ENCODE data around the gene NUP107.
"Not testable (repeated sequence)": the region's sequence is repeated elsewhere in the genome, so short reads cannot be mapped to it uniquely, and the experiment has no call there.

Gene NUP107

DNA sequence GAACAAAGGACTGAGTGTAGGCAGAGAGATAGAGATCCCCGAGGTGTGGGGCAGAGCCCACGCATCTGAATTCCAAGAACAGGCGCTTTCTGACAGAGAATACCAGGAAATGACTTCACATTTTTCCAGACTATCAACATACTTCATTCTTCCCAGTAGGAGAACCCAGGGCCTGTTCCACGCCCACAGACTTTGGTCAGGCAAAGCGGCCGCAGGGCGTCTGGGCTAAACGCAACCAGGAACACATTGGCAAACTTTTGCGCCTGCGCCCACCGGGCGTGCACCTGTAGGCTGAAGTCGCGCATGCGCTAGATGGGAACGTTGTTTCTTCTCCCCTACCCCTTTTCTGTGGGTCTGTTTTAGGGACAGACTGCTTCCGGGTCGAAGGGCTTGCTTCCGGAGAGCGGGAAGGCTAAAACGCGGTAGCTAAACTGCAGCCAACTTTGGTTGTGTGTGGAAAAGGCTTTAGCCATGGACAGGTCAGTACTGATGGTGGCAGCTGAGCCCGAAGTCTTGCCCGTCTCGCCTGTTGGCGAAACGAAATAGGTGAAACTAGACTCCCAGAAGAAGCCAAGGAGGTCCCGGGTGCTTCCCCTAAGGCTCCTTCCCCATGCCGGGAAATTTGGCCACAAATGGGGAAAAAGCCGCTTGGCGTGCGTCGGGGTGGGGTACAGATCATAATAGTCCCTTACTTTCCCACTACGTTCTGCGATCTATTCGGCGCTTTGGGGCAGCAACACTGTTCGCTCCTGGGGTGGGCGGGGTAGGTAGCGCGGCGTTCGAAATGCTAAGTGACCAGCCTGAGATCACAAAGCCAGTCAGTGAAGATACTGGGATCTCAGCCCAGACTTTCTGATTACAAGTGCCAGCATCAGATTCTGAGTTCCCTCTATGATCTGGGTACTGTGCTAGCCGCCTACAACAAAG is at the start of gene NUP107:
TSS of gene NUP107 (plus strand) at position 384 of the 927 bp plus-strand sequence. CDS start at position 472, 88 bp downstream.
- peak; percentile 98 for DNase-seq

DNA sequence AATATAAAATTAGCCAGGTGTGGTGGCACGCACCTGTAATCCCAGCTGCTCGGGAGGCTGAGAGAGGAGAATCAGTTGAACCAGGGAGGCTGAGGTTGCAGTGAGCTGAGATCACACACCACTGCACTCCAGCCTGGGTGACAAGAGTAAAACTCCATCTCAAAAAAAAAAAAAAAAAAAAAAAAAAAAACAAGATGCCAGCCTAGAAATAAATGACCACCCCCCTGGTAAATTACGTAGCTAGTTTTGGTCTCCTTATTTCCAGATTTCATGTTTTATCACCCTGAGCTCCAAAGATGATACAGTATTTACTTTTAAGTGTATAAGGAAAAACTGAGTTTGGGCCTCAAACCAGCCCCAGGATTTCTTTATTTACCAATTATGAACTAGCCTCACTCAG is 49.3 kb upstream of the NUP107 start:
- DNase-seq, result not testable (repeated sequence)

DNA sequence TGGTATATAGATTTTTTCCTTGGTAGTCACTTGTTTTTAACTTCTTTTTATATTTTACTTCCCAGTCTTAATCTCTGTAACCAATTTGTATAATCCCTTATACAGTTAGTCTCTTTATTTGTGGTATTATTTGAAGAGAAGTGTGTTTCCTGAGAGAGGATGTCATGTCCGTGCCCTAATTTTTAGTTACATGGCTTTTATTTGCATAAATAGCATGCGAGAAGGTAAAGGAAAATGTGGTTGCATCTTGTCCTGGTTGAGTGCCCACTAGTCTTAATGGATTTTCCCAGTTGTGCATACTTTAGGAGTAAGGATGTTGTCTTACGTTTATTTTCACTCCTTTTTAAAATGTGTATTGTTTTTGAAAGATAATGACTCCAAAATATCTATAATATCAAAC is 48.6 kb upstream of the NUP107 start:
- DNase-seq, result no peak

DNA sequence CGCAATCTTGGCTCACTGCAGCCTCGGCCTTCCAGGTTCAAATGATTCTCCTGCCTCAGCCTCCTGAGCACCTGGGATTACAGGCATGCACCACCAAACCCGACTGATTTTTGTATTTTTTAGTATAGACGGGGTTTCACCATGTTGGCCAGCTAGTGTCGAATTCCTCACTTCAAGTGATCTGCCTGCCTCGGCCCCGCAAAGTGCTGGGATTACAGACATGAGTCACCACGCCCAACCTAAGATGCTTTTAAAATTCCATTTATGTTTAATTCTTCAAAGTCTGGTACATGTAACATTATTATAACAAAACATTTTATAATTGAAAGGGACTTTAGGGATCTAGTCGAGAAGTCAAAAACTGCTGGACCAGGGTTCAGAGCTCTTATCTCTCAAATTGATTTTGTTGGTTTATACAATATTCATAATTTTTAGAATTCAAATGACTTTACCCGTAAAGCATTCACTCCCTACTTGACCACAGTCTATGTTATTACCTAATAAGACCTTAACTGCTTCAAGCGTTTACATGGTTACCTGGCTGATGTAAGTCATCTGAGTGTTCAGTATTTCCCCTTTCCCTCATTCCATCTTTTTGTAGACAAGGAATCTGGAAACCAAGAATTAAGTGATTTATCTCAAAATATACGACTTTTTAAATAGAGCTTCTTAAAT is 47.9 kb upstream of the NUP107 start:
- no peak for DNase-seq

DNA sequence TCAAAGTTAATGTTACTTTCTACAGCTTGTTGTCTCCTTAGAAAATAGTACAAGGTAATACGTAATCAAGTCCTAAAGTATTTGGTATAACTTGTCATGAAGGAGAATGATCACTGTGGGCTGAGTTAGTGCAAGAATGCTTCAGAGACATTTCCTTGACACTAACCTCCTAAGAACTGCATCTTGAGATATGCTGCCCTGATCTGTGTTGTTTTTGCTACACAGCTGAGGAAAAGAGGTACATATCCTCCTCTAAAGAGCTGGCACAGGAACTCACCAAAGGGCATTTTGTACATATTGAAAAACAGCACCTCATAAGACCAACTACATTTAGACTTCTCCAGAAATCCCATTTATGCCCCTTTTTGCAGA is 47.4 kb upstream of the NUP107 start:
- no peak for DNase-seq

DNA sequence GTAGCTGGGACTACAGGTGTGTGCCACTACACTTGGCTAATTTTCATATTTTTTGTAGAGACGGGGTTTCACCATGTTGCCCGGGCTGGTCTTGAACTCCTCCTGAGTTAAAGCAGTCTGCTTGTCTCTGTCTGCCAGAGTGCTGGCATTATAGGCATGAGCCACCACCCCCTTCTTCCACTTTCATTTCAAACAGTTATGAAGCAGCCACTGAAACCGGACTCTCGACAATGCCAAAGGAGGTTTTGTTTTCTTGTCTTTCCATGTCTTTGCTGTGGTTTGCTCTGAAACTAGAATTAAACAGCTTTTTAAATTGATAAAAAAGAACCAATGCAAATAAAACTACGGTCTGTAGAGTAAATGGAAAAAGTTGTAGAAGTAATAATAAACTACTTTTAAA is 45.6 kb upstream of the NUP107 start:
- no peak for DNase-seq

DNA sequence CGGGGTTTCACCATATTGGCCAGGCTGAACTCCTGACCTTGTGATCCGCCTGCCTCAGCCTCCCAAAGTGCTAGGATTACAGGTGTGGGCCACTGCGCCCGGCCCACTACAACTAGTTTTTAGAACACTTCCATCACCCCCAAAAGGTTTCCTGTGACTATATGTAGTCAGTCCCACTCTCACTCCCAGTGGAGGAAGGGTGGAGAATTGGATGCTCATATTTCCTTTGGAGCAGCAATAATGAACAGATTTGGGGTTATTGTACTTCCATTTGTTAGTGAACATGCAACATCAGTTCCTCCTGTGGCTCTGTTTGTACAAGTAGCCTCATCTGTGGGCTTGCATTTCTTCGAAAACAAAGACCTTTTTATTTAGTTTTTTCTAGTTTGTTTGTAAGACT is 40.3 kb upstream of the NUP107 start:
- DNase-seq, result no peak

DNA sequence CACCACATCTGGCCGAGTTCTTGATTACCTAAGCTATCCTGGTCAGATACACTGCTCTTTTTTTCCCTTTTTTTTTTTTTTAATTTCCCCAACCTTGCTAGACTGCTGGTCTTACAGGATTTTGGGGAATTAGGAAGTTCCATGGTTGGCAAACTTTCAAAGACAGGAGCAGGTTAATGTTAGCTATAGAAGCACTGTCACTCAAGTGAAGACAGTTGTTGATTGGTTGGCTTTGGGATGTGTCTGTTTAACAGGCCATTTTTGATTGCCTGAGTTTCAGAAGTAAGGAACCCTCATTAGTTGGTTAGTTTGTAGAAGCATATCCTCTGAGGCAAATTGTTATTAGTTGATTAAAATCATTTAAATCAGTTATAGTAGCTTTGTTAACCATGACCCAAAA is 39.3 kb upstream of the NUP107 start:
- DNase-seq, result no peak

DNA sequence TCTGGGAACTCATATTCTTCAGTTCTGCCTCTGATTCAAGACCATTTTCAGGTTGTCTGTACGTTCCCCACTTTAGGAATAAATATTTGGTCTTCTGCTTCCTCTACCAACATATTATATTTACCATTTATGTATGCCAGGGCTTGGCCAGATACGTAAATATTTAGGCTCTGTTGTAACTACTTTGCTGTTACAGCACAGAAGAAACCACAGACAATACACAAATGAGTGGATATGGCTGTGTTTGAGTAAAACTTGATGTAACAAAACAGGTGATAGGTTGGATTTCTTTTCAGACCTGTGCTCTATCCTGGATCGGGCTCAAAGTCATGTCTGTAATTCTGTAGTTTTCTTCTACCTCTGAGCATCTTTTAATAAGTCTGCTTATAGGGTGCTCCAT is 38.6 kb upstream of the NUP107 start:
- DNase-seq, result no peak

DNA sequence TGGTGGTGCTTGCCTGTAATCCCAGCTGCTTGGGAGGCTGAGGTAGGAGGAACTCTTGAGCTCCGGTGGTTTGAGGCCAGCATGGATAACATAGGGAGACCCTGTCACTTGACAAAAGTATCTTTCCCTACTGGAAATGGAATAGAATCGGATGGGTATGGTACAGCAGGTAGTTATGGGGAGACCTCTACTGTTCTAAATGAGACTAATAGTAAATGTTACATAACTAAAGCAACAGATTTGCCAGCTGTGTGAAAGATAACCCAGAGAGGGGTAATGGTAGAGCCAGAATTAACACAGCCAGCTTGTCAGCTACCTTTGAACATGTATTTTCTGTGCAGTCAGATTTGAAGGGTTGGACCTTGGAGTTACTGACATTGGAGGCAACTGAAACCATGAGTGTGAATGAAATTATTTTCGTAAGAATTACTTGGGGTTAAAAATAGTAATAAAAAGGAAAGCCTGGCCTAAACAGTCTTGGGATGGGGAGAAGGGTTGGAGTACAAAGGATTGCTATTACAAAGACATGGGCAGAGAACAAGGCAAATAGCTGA is 21.7 kb upstream of the NUP107 start:
- DNase-seq, result no peak

DNA sequence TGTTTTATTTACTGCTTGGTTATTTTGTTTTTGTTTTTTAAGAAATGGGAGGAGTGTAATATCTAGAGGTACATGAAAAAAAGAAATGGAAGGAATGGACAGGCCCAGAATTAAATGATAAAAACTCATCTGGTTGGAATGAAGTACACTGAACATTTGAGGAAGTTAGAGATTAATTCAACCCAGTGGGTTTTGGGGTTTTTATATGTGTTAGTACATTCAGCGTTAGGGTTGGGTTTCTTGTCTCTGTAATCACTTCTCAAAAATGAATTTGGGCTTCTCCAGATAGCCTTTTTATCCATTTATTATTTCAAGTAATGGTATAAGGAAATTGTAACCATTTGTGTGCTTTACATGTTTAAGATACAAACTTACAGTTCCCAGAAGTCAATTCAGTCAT is 19.5 kb upstream of the NUP107 start:
- no peak for DNase-seq

DNA sequence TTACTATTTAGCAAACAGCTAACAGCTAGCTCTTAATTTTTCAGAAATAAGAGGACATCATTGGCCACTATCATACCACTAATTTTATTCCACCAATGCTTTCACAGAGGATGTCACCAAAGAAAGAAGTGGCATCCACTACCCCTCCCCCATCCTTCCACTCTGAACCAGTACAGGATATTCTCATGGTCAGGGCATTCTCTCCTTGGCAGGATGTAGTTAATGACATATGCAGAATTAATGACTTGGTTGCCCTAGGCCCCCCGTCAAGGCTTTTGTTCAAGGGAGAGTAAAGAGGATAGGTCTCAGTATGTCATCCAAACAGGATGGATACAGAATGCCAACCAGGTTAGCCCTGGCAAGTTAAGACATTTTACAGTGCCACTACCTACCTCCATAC is 18.9 kb upstream of the NUP107 start:
- no peak for DNase-seq

DNA sequence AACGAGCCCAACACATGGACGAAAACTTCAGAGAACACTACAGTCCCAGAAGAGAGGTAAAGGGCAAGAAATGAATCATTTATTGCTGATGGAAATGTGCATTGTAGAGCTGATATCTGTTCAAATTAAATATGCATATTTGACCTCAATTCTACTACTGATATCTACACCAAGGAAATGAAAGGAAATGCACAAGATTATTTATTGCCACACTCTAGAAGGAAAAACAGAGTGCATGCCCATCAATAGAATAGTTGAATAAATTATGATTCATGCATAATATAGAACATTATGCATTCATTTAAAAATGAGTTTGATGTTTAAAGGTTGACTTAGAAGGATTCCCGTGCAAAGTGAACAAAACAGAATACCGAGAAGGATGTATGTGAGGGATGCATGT is 15.6 kb upstream of the NUP107 start:
- DNase-seq, result no peak

DNA sequence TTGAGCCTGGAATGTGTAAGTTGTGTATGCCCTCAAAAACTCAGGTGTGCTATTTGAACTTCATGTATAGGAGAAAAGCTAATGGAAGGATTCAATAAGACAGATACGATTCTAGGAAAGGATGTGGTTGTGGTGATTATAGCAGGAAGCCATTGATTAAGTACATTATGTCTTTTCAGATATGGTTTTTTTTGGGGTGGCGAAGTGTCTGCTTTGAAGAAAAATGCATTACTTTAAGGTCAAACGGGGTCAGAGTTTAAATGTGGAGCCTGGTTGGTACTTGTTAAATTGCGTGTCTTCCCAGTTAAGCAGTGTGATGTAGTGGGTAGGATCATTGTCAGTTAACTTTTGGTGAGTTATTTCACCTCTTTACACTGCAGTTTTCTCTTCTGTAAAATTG is 13.0 kb upstream of the NUP107 start:
- DNase-seq, result no peak

DNA sequence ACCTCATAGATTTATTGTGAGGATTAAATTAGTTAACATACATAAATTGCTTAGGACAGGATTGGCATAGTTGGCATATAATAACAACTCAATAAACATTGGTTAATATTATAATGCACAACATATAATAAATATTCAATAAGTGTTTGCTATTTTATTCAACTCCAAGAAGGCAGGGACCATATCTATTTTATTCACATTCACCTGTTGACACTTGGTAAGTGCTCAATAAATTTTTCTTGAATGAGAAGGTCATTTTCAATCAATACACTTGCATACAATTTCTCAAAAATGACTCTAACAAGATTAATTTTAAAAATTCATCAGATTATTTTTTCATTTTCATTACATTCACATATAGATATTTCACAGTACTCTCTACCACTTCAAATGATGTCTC is 12.4 kb upstream of the NUP107 start:
- DNase-seq, result no peak

DNA sequence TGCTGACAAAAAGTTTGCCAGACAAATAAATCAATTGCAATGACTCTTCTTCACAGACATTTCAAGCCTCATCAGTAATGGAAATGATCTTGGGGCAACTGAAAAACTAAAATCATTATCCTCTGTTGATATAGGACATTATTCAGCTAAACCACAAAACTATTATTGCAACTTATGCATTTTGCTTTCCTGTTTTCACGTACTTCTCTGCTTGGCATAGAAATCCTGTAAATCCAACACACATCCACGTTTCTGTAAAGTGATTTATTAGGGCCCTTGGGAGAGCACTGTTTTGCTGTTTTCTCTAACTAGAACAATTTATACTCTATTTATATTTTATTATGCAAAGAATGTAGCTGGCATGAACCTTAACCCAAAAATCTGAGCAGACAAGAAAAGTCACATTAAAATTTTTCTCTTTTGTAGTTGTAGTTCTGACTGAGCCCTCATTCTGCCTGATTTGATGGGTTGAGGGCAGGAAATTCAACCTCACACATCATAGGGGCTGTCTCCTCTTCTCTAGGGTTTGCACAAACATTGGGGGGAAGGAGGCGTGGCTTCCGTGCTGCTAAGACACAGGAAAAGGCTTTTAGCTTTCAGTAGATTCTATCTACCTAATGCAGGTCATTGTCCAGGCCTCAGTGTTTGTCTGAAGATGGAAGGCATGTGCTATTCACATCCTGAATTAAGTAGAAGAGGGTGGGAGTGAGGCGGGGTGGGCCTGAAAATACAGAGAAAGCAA is 11.5 kb upstream of the NUP107 start:
- no peak for DNase-seq

DNA sequence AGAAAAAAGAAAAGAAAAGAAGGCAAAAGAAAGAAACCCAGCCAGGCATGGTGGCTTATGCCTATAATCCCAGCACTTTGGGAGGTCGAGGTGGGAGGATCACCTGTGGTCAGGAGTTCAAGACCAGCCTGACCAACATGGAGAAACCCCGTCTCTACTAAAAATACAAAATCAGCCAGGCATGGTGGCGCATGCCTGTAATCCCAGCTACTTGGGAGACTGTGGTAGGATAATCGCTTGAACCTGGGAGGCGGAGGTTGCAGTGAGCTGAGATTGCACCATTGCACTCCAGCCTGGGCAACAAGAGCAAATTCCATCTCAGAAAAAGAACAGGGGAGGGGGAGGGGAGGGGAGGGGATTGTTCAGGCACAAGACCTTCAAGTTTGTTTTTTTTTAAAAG is 9.9 kb upstream of the NUP107 start:
- DNase-seq, result not testable (repeated sequence)

DNA sequence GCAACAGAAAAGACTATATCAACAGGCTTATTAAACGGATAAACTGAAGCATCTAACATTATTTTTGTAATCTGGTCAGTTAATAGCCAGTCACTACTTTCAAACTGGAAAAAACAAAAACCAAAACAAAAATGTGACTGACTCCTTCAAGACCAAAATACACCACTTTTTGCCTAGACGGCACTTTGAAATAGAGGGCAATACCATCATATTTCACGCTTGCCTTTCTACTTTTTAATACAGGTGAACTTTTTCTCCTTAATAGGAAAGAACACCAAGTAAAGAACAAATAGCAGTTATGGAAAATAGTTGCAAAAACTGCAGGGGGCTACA is 550 bp upstream of the NUP107 start:
- no peak for DNase-seq

DNA sequence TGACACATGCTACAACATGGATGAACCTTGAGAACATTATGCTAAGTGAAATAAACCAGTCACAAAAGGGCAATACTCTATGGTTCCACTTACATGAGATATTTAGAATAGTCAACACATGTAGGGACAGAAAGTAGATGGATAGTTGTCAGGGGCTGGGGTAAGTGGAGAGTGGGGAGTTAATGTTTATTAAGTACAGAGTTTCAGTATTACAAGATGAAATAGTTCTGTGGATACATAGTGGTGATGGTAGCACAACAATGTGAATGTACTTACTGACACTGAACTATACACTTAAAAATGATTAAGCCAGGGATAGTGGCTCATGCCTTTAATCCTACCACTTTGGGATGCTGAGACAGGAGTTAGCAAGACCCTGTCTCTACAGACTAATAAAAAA is 8.7 kb downstream of the NUP107 start:
- no peak for DNase-seq

DNA sequence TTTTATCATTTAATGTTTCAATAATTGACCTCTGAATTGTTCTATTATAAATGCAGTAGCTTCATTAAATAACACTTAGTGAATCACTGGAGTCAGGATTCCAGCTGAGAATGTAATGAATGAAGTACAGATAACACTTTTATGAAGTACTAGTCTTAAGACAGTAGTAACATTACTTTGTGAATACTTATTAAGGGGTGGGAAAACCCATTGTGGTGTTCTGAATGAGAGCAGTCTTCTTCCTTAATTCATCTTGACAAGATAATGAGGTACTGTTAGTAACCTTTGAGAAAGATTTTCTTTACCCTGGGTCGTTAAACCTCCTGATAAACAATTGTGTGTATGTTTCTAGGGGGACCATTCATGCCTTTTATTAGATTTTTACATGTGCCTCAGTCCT is 12.7 kb downstream of the NUP107 start:
- no peak for DNase-seq

DNA sequence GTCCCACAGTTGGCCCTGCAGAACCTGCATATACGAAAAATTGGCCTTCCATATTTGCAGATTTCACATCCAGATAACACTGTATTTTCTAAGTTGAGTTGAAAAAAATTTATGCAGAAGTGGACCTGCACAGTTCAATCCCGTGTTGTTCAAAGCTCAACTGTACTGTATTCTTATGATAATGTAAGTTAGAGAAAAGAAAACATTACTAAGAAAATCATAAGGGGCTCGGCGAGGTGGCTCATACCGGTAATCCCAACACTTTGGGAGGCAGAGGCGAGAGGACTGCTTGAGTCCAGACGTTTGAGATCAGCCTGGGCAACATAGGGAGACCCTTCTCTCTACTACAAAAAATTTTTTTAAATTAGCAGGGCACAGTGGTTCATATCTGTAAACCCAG is 41.0 kb downstream of the NUP107 start:
- no peak for DNase-seq

DNA sequence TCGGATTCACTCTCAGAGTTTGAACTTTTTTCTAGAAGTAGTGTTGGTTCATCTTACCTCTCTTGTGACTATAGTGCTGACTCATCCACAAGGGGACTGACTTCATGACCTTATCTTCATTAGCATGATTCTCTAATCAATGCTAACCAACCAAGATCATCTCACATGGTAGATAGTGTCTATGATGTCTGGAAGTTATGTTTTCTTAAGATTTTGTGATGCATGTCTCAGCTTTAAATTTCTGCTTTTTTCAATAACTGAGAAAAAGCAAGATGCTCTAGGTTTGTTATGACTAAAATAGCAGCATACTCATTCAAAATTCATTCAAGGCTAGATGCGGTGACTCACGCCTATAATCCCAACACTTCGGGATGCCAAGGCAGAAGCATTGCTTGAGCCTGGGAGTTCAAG is 46.9 kb downstream of the NUP107 start:
- DNase-seq, result no peak

DNA sequence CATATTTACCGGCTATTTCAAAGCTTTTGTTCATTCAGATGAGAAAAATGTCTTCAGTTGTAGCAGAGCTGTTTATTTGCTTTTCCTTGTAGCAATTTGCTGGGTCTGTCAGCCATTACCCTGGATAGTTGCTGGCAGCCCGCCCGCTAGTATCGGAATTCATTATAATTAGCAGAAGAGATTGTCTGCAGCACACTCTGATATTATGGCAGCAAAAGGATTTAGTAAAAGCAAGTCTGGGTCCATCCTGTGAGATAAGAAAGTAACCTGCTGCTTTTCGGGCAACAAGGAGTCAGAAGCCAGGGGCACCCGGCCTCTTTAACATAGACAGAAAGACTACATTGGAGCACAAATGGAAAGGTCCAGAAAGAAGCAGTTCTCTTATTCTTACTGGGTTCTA is 53.1 kb downstream of the NUP107 start:
- no peak for DNase-seq

DNA sequence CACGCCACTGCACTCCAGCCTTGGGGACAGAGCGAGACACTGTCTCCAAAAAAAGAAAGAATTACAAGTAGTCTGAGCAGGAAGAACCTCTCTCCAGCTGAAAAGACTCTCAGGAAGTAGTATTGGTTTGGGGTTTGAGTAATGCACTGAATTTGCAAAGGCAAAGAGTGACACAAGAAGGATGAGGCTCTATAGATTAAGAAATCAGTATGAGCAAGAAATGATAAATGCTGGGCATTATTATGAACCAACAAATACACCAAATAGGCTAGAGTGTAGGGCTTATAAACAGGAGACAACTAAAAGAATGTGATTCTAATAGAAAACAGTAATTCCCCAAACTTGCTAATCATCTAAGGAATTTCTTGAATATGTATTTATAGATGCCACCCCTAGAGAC is 56.6 kb downstream of the NUP107 start:
- DNase-seq, result no peak
